Measurements from ENCODE around the gene PRRC2B.
A peak's percentile ranks its signal among the peaks of the same experiment; 100 is the strongest.

DNA sequence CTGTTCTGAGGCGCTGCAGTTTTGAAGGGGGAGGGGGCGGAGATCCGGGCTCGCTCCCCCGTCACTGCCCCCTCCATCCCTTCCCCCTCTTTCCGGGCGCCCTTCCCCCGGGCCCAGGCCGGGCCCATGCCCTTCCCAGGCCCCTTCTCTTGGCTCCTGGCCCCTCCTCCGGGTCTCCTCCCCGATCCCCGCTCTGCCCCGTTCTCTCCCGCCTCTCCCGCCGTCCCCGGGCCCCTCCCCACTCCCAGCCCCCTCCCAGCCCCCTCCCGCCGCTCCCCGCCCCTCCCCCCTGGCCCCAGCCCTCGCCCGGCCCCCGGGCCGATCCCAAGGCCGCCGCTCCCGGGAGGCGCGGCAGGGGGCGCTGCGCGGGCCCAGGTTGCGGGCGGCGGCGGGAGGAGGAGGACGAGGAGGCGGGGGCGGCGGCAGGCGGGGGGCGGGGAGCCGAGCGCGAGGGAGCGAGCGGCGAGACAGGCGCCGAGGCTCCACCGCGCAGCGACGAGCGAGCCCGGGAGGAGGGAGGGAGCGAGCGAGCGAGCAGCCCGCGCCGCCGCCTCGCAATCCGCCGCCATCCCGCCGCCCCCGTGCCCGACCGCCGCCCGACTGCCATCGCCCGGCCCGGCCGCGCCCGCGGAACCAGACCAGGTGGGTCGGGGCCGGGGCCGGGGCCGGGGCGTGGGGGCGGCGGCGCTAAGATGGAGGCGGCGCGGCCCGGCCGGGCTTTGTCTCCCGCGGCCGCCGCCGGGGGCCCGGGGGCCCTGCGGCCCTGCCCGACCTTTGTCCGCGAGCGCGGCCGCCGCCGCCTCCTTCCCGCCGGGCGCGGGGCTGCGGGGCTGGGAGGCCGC lies at the start of gene PRRC2B:
- TF ChIP-seq, protein P1, sequence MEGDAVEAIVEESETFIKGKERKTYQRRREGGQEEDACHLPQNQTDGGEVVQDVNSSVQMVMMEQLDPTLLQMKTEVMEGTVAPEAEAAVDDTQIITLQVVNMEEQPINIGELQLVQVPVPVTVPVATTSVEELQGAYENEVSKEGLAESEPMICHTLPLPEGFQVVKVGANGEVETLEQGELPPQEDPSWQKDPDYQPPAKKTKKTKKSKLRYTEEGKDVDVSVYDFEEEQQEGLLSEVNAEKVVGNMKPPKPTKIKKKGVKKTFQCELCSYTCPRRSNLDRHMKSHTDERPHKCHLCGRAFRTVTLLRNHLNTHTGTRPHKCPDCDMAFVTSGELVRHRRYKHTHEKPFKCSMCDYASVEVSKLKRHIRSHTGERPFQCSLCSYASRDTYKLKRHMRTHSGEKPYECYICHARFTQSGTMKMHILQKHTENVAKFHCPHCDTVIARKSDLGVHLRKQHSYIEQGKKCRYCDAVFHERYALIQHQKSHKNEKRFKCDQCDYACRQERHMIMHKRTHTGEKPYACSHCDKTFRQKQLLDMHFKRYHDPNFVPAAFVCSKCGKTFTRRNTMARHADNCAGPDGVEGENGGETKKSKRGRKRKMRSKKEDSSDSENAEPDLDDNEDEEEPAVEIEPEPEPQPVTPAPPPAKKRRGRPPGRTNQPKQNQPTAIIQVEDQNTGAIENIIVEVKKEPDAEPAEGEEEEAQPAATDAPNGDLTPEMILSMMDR (IDR thresholded peaks at IDR 0.05) = peak; percentile 32 to 77 (median 50)
- TF ChIP-seq POLR2AphosphoS5 (IDR thresholded peaks at IDR 0.05) = peak; percentile 60
